ENCODE data around the gene GPR108.

GPR108 gene

GRCh38 chr19:6707658-6708018 is 29.7 kb downstream of the GPR108 start:
- no peak for DNase-seq (ENCODE audit: low read depth in 2 of 2)

GRCh38 chr19:6707011-6707657 is 30.2 kb downstream of the GPR108 start:
- DNase-seq (ENCODE audit: low read depth in 2 of 2) = no peak

- no peak for DNase-seq (ENCODE audit: low read depth in 2 of 2)
Measured at GRCh38 chr19:6706633-6706958, 30.8 kb downstream of the GPR108 start.

- DNase-seq (ENCODE audit: low read depth in 2 of 2) = no peak
Measured at GRCh38 chr19:6705931-6706632, 31.3 kb downstream of the GPR108 start.

GRCh38 chr19:6700586-6701316 is 36.6 kb downstream of the GPR108 start:
- no peak for DNase-seq (ENCODE audit: low read depth in 2 of 2)

GRCh38 chr19:6699935-6700334 is 37.4 kb downstream of the GPR108 start:
- no peak for DNase-seq (ENCODE audit: low read depth in 2 of 2)

- no peak for DNase-seq (ENCODE audit: low read depth in 2 of 2)
Measured at GRCh38 chr19:6697291-6697690, 40.1 kb downstream of the GPR108 start.

GRCh38 chr19:6696239-6696820 is 41.0 kb downstream of the GPR108 start:
- no peak for DNase-seq (ENCODE audit: low read depth in 2 of 2)

GRCh38 chr19:6694147-6694815 is 43.1 kb downstream of the GPR108 start:
- DNase-seq (ENCODE audit: low read depth in 2 of 2) = no peak

- DNase-seq (ENCODE audit: low read depth in 2 of 2) = no peak
Measured at GRCh38 chr19:6693681-6694080, 43.7 kb downstream of the GPR108 start.

GRCh38 chr19:6693056-6693471 is 44.3 kb downstream of the GPR108 start:
- DNase-seq (ENCODE audit: low read depth in 2 of 2) = no peak

- no peak for DNase-seq (ENCODE audit: low read depth in 2 of 2)
Measured at GRCh38 chr19:6692027-6692426, 45.4 kb downstream of the GPR108 start.

GRCh38 chr19:6691342-6691741 is 46.0 kb downstream of the GPR108 start:
- DNase-seq (ENCODE audit: low read depth in 2 of 2) = no peak

- no peak for DNase-seq (ENCODE audit: low read depth in 2 of 2)
Measured at GRCh38 chr19:6690160-6690885, 47.1 kb downstream of the GPR108 start.

GRCh38 chr19:6687114-6687513 is 50.3 kb downstream of the GPR108 start:
- no peak for DNase-seq (ENCODE audit: low read depth in 2 of 2)

- no peak for DNase-seq (ENCODE audit: low read depth in 2 of 2)
Measured at GRCh38 chr19:6686628-6686975, 50.8 kb downstream of the GPR108 start.

GRCh38 chr19:6685962-6686627 is 51.3 kb downstream of the GPR108 start:
- no peak for DNase-seq (ENCODE audit: low read depth in 2 of 2)

- no peak for DNase-seq (ENCODE audit: low read depth in 2 of 2)
Measured at GRCh38 chr19:6685482-6685881, 51.9 kb downstream of the GPR108 start.

GRCh38 chr19:6683971-6684370 is 53.4 kb downstream of the GPR108 start:
- no peak for DNase-seq (ENCODE audit: low read depth in 2 of 2)

- no peak for DNase-seq (ENCODE audit: low read depth in 2 of 2)
Measured at GRCh38 chr19:6682607-6683128, 54.7 kb downstream of the GPR108 start.

- no peak for DNase-seq (ENCODE audit: low read depth in 2 of 2)
Measured at GRCh38 chr19:6680141-6680540, 57.2 kb downstream of the GPR108 start.
